Spleen (tissue), 11 donors: ENCODE results near the gene MAGEB17. TPM values are rescaled to one million over a fixed set of nuclear protein-coding genes. Genes with fewer than 3 reads are reported as not detected.

Source experiments
- DNase-seq: peaks from one replicate; pipeline ENCODE4 v3.0.0-alpha.2; 2020
- H3K27ac ChIP-seq, 8 donors: fragments of 200-600 bp; sonication (generic) in 7 of 8; 1 replicate in 4 of 8; 2 replicates in 4 of 8; pipeline versions ENCODE4 v1.5.0 to v1.8.0; 2016 to 2021; ENCODE audit warnings: inconsistent platforms in 4 of 8, mild to moderate bottlenecking in 4 of 8, moderate library complexity in 1 of 8
- H3K27me3 ChIP-seq, 7 donors: fragments of 200-600 bp; sonication (generic) in 6 of 7; replicated peaks in 1 of 7; 1 replicate in 4 of 7; 2 replicates in 3 of 7; pipeline versions ENCODE4 v1.5.0 to v1.8.0; 2016 to 2021; ENCODE audit warnings: inconsistent platforms in 3 of 7, mild to moderate bottlenecking in 1 of 7
- H3K36me3 ChIP-seq, 6 donors: fragments of 200-600 bp; sonication (generic) in 5 of 6; 1 replicate in 4 of 6; 2 replicates in 2 of 6; pipeline versions ENCODE4 v1.5.0 to v1.8.0; 2016 to 2021; ENCODE audit warnings: inconsistent platforms in 2 of 6
- H3K4me1 ChIP-seq, 6 donors: fragments of 200-600 bp; sonication (generic) in 5 of 6; 1 replicate in 3 of 6; 2 replicates in 3 of 6; pipeline versions ENCODE4 v1.5.0 to v1.8.0; 2016 to 2021; ENCODE audit warnings: inconsistent platforms in 3 of 6
- H3K4me3 ChIP-seq, 8 donors: fragments of 200-600 bp; sonication (generic) in 7 of 8; 1 replicate in 4 of 8; 2 replicates in 4 of 8; pipeline versions ENCODE4 v1.5.0 to v1.8.0; 2016 to 2021; ENCODE audit warnings: inconsistent platforms in 4 of 8, mild to moderate bottlenecking in 4 of 8, moderate library complexity in 2 of 8
- H3K9me3 ChIP-seq, 8 donors: fragments of 200-600 bp; sonication (generic) in 7 of 8; 1 replicate in 4 of 8; 2 replicates in 4 of 8; pipeline versions ENCODE4 v1.5.0 to v1.8.0; 2016 to 2021; ENCODE audit warnings: inconsistent platforms in 4 of 8
- POLR2A ChIP-seq, 3 donors: fragments of 450-650 bp; IDR thresholded peaks; one replicate each; pipeline ENCODE4 v1.5.1; 2017; ENCODE audit warnings: antibody characterized with exemption in 3 of 3, mild to moderate bottlenecking in 1 of 3
- POLR2AphosphoS5 ChIP-seq, 3 donors: sonication (generic); formaldehyde crosslinking; IDR thresholded peaks; one replicate each; pipeline ENCODE4 v1.5.1; 2017; ENCODE audit warnings: antibody characterized with exemption in 3 of 3
- WGBS, 5 donors: extraction: QIAGEN DNeasy Blood & Tissue Kit in 3 of 5; methylation state at CpG; one replicate each; pipeline versions ENCODE4 v1.1.5 to v1.1.7; 2013 to 2018; 5-methylcytosine and 5-hydroxymethylcytosine counted together
- intact Hi-C: fragments of 100-400 bp; cut with DNase I; formaldehyde crosslinking; loops from one replicate; pipeline ENCODE4 v1.15.0; 2023; ENCODE audit warnings: low total_unique reads
- polyA plus RNA-seq, 3 donors: library from polyadenylated mRNA; stranded (reverse); fragments of 200-250 nt; gene quantifications; one replicate each; pipeline ENCODE4 v1.2.1, GENCODE V29; 2013
- total RNA-seq, 7 donors: library from RNA; depleted of rRNA in 3 of 7; stranded (reverse); fragments of >200 nt in 3 of 7; fragmentation: NEBNext Ultra II Directional in 4 of 7; extraction: Animal tissue kit (Norgen Biotek cat#: 25700) in 4 of 7; gene quantifications; one replicate each; pipeline versions ENCODE4 v1.1.0 to v1.2.1, GENCODE V29; 2016 to 2021
- TF ChIP-seq, protein P1 (sequence below), 11 experiments: fragments of 200-600 bp in 7 of 11; fragments of 450-650 bp in 4 of 11; sonication (generic) in 4 of 11; IDR thresholded peaks in 8 of 11; conservative IDR thresholded peaks in 3 of 11; 1 replicate in 7 of 11; 2 replicates in 4 of 11; pipeline versions ENCODE4 v1.4.0 to v1.8.0; 2016 to 2021; ENCODE audit warnings: antibody characterized with exemption in 11 of 11, inconsistent platforms in 4 of 11, mild to moderate bottlenecking in 1 of 11
- donor health status: healthy with polysubstance abuse.
- donor health status: DM: no; HTN: no; CAD: no; lungs with moderate emphysema.
- donor health status: DM: no; HTN: no; CAD: no.
- donor health status: Bipolar disorder and iron deficiency.
- donor health status: healthy.
- donor health status: DM: no; HTN: no; CAD: no.
- donor health status: DM: yes; HTN: yes; CAD: no.

The MAGEB17 gene
- total and polyA plus RNA-seq, 10 donors, result 0.05 to 0.25 (median 0.06) TPM; not detected in 6

DNA sequence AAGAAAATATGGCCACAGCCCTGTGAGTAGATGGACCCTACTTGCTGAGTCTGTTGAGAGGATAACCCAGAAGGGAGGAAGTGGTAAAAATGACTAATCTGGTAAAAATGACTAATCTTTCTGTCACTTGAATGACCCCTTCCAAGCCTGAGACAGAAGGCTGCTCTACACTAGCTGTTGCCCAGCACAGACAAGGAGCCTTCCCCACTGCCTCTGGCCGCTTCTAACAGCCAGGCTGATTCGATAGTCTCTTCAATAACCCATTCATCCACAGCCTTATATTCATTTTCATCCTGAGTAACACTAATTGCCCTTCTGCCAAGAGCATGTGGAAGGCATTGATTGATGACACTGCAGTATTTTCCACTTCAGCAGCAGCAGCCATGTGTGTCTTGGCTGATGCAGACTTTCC, 18.4 kb downstream of the MAGEB17 start:
- WGBS, 5 donors, result 53 to 73% (median 57%) methylated on average over 2 of the region's 2 CpGs
- peaks cover 0 to 4% (median 0%) of the 10 kb centered on the region in 7 donors for H3K27me3 ChIP-seq
- no peak overlapping the region for H3K27ac ChIP-seq
- DNase-seq, result no peak
- H3K36me3 ChIP-seq, result no peaks in the 10 kb centered on the region
- H3K4me1 ChIP-seq, result no peaks in the 10 kb centered on the region
- no peaks in the 10 kb centered on the region for H3K9me3 ChIP-seq
- TF ChIP-seq POLR2A (IDR thresholded peaks at IDR 0.05) (no peak), POLR2AphosphoS5 (IDR thresholded peaks at IDR 0.05) (no peak)
- TF ChIP-seq, protein P1, sequence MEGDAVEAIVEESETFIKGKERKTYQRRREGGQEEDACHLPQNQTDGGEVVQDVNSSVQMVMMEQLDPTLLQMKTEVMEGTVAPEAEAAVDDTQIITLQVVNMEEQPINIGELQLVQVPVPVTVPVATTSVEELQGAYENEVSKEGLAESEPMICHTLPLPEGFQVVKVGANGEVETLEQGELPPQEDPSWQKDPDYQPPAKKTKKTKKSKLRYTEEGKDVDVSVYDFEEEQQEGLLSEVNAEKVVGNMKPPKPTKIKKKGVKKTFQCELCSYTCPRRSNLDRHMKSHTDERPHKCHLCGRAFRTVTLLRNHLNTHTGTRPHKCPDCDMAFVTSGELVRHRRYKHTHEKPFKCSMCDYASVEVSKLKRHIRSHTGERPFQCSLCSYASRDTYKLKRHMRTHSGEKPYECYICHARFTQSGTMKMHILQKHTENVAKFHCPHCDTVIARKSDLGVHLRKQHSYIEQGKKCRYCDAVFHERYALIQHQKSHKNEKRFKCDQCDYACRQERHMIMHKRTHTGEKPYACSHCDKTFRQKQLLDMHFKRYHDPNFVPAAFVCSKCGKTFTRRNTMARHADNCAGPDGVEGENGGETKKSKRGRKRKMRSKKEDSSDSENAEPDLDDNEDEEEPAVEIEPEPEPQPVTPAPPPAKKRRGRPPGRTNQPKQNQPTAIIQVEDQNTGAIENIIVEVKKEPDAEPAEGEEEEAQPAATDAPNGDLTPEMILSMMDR (IDR thresholded peaks at IDR 0.05 in 8 of 11, conservative IDR thresholded peaks at IDR 0.05 in 3 of 11), result no peak
- H3K4me3 ChIP-seq, result no peak overlapping the region
- intact Hi-C loops, result no loop called here

DNA sequence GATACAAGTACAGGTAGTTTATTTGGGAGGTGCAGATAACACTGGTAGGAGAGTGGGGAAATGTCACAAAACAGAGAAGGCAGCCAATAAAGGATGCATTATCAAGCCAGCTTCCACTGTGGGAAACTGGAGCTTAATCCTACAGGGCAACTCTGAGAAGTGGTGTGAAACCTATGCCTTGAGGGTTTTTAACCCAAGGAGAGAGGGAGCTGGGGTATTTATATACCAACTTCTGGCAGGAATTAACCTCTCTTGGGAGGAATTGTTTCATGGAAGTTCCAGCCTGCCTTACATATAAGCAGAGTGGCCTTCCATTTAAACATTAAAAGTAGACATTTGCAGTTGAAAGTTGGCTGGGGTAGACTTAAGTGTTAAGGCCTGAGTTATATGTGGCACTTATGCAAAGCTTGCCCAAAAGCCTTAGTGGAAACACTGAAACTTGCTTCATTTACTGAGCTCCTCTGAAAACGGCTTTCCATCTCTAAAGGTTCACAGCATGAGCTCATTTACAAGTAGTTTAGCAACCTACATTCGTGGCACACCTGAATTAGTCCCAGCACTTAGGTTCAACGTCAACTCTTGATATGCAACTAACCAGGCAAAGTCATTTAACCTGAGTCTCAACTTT, 19.2 kb downstream of the MAGEB17 start:
- TF ChIP-seq POLR2AphosphoS5 (IDR thresholded peaks at IDR 0.05), result no peak
- TF ChIP-seq POLR2A (IDR thresholded peaks at IDR 0.05), result no peak
- WGBS, 5 donors, result 35 to 81% (median 70%) methylated on average over 3 of the region's 3 CpGs
- H3K9me3 ChIP-seq, result no peaks in the 10 kb centered on the region
- intact Hi-C loops, result no loop called here
- no peaks in the 10 kb centered on the region for H3K4me1 ChIP-seq
- no peak for DNase-seq
- no peak overlapping the region for H3K4me3 ChIP-seq
- no peaks in the 10 kb centered on the region for H3K36me3 ChIP-seq
- H3K27ac ChIP-seq, result no peak overlapping the region
- peaks cover 0 to 4% (median 0%) of the 10 kb centered on the region in 7 donors for H3K27me3 ChIP-seq

DNA sequence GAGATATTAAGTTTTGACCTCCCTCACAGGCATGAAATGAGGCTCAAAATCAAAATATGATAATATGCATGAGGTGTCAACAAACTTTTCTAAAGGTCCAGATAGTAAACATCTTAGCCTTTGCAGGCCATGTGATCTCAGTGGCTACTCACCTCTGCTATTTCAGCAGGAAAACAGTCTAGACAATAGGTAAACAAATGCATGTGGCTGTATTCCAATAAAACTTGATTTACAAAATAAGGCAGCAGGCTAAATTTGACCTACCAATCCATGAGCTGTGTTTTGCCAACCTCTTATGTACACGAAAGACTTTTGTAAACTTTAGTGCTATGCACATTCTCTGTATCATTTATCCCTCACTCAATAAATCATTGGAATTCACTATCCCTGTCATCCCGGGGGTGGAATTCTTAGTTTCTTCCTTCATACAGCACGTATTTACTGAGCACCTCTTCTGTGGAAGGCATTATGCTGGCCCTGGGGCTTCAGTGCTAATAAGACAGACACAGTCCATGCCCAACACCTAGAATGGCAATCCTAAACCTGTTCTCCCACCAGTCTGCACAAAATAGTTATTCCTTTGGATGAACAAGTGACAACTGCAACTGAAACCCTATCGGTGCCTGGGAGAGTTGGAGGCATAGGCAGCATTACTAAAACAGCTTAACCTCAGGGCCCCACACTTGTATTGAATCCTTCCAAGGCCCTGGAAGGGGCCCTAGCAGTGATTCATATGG, 19.9 kb downstream of the MAGEB17 start:
- no peaks in the 10 kb centered on the region for H3K4me1 ChIP-seq
- H3K27ac ChIP-seq, result no peak overlapping the region
- peaks cover 0 to 4% (median 0%) of the 10 kb centered on the region in 7 donors for H3K27me3 ChIP-seq
- no peak overlapping the region for H3K4me3 ChIP-seq
- TF ChIP-seq, protein P1 (IDR thresholded peaks at IDR 0.05 in 8 of 11, conservative IDR thresholded peaks at IDR 0.05 in 3 of 11), result no peak
- TF ChIP-seq POLR2A (IDR thresholded peaks at IDR 0.05) (no peak), POLR2AphosphoS5 (IDR thresholded peaks at IDR 0.05) (no peak)
- WGBS, 5 donors, result 51 to 85% (median 65%) methylated on average over 4 of the region's 4 CpGs
- H3K36me3 ChIP-seq, result no peaks in the 10 kb centered on the region
- intact Hi-C loops, result no loop called here
- no peak for DNase-seq
- no peaks in the 10 kb centered on the region for H3K9me3 ChIP-seq

DNA sequence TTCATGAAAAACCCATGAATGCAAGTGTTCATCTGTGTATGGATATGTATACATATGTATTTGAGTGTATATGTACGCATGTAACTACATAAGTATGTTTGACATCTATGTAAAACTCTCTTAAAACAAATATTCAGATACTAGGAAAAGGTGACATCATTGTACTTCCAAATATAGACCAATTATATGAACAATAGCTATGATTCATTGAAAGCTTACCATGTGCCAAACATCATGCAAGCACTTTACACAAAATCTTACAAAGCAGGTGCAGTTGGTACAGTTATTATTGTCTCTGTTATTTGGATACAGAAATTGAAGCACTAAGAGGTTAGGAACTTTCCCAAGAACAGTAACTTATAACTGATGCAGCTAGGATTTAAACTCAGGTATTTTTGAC, 21.4 kb downstream of the MAGEB17 start:
- intact Hi-C loops, result no loop called here
- H3K9me3 ChIP-seq, result no peaks in the 10 kb centered on the region
- TF ChIP-seq POLR2AphosphoS5 (IDR thresholded peaks at IDR 0.05), result no peak
- no peak for TF ChIP-seq POLR2A (IDR thresholded peaks at IDR 0.05)
- TF ChIP-seq, protein P1 (IDR thresholded peaks at IDR 0.05 in 8 of 11, conservative IDR thresholded peaks at IDR 0.05 in 3 of 11), result no peak
- no peak for DNase-seq
- no peaks in the 10 kb centered on the region for H3K4me1 ChIP-seq
- no peaks in the 10 kb centered on the region for H3K36me3 ChIP-seq
- H3K27ac ChIP-seq, result no peak overlapping the region
- H3K4me3 ChIP-seq, result no peak overlapping the region
- 0 to 95% (median 91%) methylated on average over 1 of the region's 1 CpG for WGBS, 5 donors
- peaks cover 0 to 4% (median 0%) of the 10 kb centered on the region in 7 donors for H3K27me3 ChIP-seq
